ENCODE results near the gene TFAP2A. TPM values are rescaled to one million over a fixed set of nuclear protein-coding genes. Genes with fewer than 3 reads are reported as not detected.

TFAP2A gene
- total RNA-seq, 4 donors from 2014 or later: 0.40 to 0.78 TPM; not detected in 2

- Histone ChIP-seq H3K27me3 (no peaks in the 10 kb centered on the region), H3K27ac (no peak overlapping the region), H3K4me3 (replicated peaks in 1 of 3) (no peak overlapping the region), H3K9me3 (no peaks in the 10 kb centered on the region), H3K4me1 (peaks cover 0 to 4% of the 10 kb centered on the region in 2 donors), H3K36me3 (no peaks in the 10 kb centered on the region)
- WGBS, 2 donors: 72 to 79% methylated on average over 5 of the region's 5 CpGs
- TF ChIP-seq POLR2A (IDR thresholded peaks at IDR 0.05): no peak
- TF ChIP-seq, protein P1, sequence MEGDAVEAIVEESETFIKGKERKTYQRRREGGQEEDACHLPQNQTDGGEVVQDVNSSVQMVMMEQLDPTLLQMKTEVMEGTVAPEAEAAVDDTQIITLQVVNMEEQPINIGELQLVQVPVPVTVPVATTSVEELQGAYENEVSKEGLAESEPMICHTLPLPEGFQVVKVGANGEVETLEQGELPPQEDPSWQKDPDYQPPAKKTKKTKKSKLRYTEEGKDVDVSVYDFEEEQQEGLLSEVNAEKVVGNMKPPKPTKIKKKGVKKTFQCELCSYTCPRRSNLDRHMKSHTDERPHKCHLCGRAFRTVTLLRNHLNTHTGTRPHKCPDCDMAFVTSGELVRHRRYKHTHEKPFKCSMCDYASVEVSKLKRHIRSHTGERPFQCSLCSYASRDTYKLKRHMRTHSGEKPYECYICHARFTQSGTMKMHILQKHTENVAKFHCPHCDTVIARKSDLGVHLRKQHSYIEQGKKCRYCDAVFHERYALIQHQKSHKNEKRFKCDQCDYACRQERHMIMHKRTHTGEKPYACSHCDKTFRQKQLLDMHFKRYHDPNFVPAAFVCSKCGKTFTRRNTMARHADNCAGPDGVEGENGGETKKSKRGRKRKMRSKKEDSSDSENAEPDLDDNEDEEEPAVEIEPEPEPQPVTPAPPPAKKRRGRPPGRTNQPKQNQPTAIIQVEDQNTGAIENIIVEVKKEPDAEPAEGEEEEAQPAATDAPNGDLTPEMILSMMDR (IDR thresholded peaks at IDR 0.05): no peak
- intact Hi-C loops (cut with DNase I): no loop called here
- no peak for DNase-seq
Measured at GRCh38 chr6:10449751-10450150, 34.9 kb upstream of the TFAP2A start.

- Histone ChIP-seq H3K9me3 (no peaks in the 10 kb centered on the region), H3K4me1 (peaks cover 0 to 4% of the 10 kb centered on the region in 2 donors), H3K27me3 (no peaks in the 10 kb centered on the region), H3K4me3 (replicated peaks in 1 of 3) (no peak overlapping the region), H3K27ac (no peak overlapping the region), H3K36me3 (no peaks in the 10 kb centered on the region)
- DNase-seq: no peak
- no peak for TF ChIP-seq POLR2A (IDR thresholded peaks at IDR 0.05)
- TF ChIP-seq, protein P1 (IDR thresholded peaks at IDR 0.05): no peak
- intact Hi-C loops (cut with DNase I): no loop called here
- 65 to 79% methylated on average over 1 of the region's 1 CpG for WGBS, 2 donors
Measured at GRCh38 chr6:10448096-10448495, 33.2 kb upstream of the TFAP2A start.

DNA sequence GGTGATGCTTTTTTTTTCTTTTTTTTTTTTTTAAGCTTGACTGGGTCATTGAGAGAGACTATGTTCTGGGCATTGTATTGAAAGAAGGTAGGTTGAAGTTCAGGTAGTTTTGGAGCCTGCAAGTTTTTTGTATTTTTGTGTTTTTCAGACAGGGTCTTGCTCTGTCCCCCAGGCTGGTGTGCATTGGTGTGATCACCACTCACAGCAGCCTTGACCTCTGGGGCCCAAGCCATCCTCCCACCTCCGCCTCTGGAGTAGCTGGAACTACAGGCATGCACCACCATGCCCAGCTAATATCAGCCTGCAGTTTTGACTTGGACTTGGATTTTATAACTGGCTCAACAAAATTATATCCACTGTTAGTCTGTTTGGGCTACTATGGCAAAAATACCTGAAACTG, 31.7 kb upstream of the TFAP2A start:
- H3K9me3 ChIP-seq: no peaks in the 10 kb centered on the region
- H3K36me3 ChIP-seq: no peaks in the 10 kb centered on the region
- intact Hi-C loops (cut with DNase I): no loop called here
- no peak for DNase-seq
- H3K27me3 ChIP-seq: no peaks in the 10 kb centered on the region
- 89 to 92% methylated on average over 1 of the region's 1 CpG for WGBS, 2 donors
- no peak overlapping the region for H3K27ac ChIP-seq
- no peaks in the 10 kb centered on the region for H3K4me1 ChIP-seq
- TF ChIP-seq, protein P1 (IDR thresholded peaks at IDR 0.05): no peak
- no peak for TF ChIP-seq POLR2A (IDR thresholded peaks at IDR 0.05)
- no peak overlapping the region for H3K4me3 ChIP-seq (replicated peaks in 1 of 3)

GRCh38 chr6:10441655-10442009, 26.8 kb upstream of the TFAP2A start:
- H3K27me3 ChIP-seq: no peaks in the 10 kb centered on the region
- no peak for TF ChIP-seq POLR2A (IDR thresholded peaks at IDR 0.05)
- TF ChIP-seq, protein P1 (IDR thresholded peaks at IDR 0.05): no peak
- H3K27ac ChIP-seq: no peak overlapping the region
- no peak overlapping the region for H3K4me3 ChIP-seq (replicated peaks in 1 of 3)
- no peaks in the 10 kb centered on the region for H3K9me3 ChIP-seq
- no peaks in the 10 kb centered on the region for H3K36me3 ChIP-seq
- no peak for DNase-seq
- intact Hi-C loops (cut with DNase I): no loop called here
- no peaks in the 10 kb centered on the region for H3K4me1 ChIP-seq
- WGBS, 2 donors: 85 to 87% methylated on average over 3 of the region's 3 CpGs

DNA sequence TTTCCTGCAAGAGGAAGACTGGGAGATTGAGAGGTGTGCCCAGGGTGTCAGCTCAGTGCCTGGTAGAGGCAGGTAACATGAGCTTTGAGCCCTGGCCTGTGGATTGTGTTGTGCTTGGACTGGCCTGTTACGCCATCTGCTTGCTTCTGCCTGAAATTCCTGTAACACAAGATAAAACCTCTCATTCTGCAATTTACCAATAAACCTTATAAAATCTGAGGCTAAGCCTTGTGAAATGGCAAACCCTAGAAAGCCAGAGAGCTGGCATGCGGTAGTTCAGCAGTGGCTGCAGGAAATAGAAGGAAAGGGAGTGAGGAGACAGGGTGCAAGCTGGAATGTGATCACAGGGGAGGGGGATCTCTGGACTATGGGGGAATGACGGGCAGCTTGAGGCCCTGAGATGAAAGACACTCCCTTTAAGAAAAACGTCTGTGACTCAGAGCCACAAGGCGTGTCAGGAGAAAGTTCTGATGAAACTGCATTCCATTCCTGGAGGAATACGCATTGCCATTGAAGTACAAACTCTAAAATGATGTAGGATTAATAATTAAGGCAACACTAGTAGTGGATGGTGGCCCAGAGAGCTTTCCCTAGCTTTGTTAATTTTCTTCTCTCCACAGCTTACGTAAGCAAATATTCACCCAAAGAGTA, 26.3 kb upstream of the TFAP2A start:
- intact Hi-C loops (cut with DNase I): no loop called here
- no peak overlapping the region for H3K27ac ChIP-seq

More for the DNA sequence above, 26.3 kb upstream of the TFAP2A start:
- Histone ChIP-seq H3K4me3 (replicated peaks in 1 of 3) (no peak overlapping the region), H3K9me3 (no peaks in the 10 kb centered on the region), H3K27me3 (no peaks in the 10 kb centered on the region), H3K36me3 (no peaks in the 10 kb centered on the region), H3K4me1 (no peaks in the 10 kb centered on the region)
- 63 to 64% methylated on average over 7 of the region's 7 CpGs for WGBS, 2 donors
- TF ChIP-seq, protein P1 (IDR thresholded peaks at IDR 0.05): no peak
- TF ChIP-seq POLR2A (IDR thresholded peaks at IDR 0.05): no peak
- no peak for DNase-seq

All from thyroid gland (tissue), 4 donors.